HG03108 (cell line): ENCODE data around the gene GHITM.

Experiments used
- ATAC-seq: cut with Tn5 transposase; IDR thresholded peaks from one replicate; pipeline ENCODE4 v1.9.1; 2021; ENCODE audit warnings: moderate library complexity; ENCODE audit not compliant: unreplicated experiment

GHITM gene

DNA sequence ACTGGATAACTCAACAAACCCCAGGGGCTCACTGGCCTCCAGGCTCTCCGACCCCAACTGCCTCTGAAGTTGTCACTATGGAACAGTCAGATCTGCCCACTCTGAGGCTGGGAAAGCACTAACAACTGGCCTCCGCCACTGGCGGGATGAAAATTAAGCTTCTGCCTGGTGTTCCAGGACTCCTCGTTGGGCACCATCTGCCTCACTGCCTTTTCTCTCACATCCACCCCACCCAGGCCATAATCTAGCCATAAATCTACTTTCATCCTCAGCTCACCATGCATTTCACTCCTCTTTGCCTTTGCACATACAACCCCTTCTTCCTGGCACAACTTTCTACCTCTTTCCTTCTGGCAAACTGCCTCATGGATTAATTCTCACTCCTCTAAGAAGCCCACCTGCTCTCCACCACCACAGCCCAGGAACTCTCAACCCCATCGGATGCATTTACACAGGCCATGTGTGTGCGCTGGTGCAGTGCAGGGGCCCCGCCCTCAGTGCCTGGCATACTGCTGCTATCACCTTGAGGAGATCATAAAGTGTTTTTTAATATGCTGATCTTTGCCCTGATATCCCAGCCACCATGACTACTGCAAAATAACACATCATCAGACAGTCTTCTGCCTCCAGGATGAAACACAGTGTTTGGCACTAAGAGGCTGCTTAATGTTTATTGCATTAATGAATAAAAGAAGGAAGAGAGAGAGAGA is 59.1 kb downstream of the GHITM start:
- ATAC-seq = no peak

DNA sequence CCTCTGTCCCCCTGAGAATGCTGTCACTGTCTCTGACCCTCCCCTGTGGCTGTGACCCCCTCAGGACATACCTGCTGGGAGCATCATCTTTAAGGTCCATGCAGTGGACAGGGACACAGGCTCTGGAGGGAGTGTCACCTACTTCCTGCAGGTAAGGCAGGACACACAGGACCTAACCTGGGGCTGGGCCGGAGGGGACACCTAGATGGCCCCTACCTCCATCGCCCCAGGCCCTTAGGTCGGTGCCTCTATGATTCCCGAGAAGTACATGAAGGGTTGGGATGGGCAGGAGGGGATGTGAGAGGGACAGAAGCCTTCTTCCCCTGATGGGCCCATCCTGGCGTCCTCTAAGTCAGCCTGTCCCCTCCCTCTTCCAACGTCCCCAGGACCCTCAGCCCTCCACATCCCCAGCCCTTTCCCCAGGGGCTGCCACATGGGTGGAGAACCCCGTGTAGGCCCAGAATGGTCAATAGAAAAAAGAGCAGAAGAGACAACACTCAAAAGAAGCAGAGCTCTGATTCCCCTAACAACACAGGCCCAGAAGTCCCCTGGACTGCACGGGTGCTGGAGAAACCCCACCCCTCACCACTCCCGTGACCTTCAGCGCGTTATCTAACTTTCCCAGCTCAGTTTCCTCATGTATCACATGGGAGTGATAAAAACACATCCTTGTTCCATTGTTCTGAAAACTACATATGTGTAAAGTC is 61.4 kb downstream of the GHITM start:
- no peak for ATAC-seq

GRCh38 chr10:84201244-84201606 is 61.9 kb downstream of the GHITM start:
- ATAC-seq = no peak

DNA sequence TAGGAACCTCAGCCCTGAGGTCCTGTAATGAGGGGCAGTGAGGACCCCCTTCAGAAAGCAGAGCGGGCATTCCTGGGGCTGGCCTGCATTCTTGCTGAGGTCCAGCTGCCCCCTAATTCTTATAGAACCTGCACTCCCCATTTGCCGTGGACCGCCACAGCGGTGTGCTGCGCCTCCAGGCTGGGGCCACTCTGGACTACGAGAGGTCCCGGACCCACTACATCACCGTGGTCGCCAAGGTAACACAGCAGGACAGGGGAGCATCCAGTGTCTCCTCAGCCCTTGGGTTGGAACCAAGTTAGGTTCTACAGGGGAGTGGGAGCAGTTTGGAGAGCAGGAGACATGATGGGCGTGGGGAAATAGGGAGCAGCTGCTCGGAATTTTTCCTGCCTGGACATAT is 62.4 kb downstream of the GHITM start:
- no peak for ATAC-seq

DNA sequence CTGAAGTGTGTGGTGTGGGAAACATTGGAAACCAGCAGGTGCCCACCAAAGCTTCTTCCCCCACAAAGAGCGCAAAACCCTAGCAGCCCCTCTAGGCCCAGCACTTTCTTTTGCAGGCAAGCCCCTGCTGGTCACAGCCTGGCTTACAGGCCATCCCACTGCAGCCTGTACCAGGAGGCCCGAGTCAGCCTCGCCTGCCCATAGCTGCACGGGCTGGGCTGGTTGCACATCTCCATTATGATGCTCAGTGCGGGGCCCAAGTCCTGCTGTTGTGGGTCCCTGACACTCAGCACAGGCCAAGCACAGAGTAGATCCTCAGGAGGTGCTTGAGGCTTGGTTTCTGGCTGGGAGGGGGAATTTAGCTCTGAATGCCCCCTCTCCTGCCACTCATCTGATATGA is 63.0 kb downstream of the GHITM start:
- no peak for ATAC-seq
